Fibroblast of the conjunctiva (primary cell): ENCODE measurements around the gene CRYBA4.

Experiments used
- DNase-seq: peaks from one replicate; pipeline ENCODE4 v3.0.0-alpha.2; 2010; ENCODE audit warnings: low read depth

CRYBA4 gene

DNA sequence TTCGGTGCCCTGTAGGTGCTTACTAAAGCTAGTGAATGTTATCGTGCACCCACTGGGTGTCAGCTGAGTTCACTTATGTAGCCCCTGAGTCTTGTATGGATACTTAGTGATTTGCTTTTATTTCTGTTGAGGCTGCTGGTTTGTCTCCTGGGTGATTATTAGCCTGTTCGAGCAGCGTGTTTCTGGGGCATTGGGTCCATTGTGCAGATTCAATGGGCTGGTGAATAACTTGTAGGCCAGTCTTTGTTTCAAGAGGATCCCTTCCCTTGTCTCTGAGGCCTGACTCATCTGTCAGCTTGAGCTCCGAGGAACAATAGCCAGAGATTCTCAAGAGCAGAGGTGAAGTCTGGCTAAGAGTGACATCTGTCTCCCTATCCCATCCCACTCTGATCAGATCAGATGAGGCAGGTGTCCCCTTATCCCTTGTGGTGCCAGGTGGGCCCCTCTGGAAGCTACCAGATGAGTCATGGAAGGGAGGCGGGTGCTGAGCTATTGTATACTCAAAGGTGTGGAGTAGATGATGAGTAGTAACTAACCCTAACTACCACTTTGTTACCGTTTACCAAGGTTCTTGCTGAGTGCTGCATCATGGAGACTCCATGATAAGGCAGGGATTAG lies 39.3 kb downstream of the CRYBA4 start:
- no peak for DNase-seq

DNA sequence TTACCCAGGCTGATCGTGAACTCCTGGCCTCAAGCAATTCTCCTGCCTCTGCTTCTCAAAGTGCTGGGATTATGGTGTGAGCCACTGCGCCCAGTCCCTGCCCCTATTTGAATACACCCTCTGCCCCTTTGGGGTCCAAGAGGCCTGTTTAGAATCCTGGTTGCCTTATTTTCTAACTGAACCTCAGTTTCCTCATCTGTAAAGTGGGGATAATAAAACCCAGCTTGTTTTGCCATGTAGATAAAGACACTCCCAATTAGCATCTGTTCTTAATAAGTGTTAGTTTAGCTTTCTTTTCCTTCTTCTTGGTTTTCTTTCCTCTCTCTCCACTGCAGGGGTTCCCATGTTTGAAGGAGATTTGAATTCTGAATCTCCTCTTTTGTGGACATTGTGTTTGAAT lies 40.4 kb downstream of the CRYBA4 start:
- no peak for DNase-seq

DNA sequence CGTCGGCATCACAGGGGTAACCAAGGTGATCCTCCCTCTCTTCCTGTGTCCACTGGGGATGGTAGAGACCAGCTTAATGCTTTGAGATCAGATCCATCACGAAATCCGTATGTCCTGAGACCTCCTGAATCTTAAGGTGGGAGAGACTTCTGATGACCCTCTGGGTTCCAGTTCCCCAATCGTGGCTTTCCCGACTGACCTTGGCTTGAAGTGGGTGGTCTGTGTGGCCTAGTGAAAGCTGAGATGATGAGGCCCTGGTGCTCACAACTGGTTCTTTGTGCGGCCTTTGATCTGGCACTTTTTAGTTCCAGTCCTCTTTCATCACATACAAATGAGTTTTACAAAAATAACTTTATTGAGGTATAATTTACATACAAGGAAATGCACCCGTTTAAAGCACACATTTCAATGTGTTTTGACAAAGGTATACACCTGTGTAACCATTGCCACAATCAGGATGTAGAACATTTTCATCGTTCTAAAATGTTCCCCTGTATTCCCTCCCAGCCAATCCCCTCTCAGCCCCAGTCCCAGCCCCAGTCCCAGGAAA lies 41.7 kb downstream of the CRYBA4 start:
- no peak for DNase-seq

DNA sequence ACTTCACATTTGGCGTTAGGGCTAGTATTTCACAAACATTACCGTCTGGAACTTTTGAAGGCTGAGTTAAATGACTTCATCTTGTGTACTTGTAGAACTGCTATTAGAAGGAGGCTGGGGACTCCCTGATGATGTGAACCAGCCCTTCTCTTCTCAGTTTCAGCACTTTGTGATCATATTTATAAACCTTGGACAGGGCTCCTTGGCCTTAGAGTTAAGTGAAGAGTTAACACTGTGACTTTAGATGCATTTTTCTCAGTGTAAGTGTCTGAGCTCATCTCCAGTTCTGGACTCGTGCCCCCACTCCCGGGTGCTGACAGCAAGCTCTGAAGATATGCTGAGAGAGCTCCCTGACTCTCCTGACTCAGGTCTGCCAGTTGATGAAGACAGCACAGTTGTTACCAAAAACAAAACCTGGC lies 44.1 kb downstream of the CRYBA4 start:
- no peak for DNase-seq

DNA sequence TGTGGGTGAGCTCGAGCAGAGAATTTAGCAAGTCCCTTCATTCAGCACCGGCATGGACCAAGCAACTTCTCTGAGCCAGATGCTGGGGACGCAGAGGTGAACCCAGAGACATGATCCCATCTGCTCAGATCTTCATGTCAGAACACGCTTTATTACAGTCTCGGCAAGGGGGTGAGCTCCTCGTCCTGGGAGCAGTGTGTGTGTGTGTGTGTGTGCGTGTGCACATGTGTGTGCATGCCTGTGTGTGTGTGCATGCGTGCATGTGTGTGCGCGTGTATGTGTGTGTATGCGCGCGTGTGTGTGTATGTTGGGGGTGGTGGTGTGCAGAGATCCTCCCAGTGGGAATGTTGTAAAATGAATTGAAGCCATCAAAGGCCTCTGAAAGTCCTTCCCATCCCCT lies 45.4 kb downstream of the CRYBA4 start:
- no peak for DNase-seq

DNA sequence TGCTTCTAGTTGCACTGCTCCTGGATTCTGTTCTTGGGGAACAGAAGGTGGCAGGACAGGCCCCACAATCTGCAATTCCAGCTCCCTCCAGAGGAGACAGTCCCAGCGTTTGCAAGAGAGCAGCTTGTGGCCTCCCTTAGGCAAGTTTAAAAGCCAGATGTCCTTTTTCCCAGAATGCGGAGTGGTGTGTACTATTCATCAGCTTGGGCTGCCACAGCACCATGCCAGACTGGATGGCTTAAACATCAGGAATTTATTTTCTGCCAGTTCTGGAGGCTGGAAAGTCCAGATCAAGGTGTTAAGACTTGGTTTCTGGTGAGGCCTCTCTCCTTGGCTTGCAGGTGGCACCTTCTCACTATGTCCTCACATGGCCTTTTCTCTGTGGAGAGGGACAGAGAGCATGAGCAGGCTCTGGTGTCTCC lies 47.3 kb downstream of the CRYBA4 start:
- DNase-seq: no peak

DNA sequence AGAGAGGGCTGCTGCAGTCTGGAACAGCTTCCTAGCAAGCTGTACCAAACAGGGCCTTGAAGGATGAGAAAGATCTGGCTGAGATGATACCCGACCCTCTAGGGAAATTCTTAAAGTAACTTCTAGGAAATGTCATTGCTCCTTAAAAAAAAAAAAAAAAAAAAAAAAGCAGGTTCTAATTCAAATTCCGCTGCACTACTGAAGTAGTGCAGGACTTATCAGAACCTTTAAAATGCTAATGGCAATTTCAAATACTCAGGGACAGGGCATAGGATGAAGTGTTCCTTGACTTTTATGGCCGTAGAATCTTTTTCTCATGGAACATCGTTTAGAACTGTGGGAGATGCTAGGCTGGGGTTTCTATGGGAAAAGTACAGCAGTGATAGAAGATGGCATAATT lies 48.7 kb downstream of the CRYBA4 start:
- DNase-seq: no peak

DNA sequence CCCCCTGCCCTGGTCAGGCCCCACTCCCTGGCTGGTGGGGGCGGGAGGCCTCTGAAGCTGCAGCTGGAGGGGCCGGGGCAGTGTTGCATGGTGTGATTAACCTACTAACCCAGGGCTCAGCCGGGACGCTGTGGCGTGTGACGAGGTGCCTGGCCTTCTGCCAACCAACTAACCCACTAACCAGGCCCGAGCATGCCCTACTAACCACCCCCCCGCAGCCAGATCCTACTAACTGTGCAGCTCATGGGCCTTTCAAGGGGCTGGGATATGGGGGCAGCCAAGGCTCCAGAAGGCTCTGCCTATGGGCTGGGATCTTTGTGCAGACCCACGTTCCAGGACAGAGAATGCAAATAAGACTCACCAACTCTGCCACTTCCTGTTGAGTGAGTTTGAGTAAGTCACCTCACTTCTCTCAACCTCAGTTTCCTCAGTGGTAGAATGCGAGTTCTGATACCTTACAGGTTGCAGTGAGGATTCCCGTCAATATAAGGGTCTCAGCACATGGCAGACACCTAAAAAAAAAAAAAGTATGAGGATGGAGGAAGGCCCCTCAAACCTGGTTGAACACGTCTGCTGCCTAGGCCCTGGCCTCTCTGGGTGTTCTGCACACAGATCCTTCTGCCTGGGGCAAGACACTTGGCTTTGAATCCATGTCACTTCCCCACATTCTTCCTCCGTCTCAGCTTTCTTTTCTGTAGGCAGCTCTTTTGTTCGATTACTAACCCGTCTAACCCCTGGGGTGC lies 49.7 kb downstream of the CRYBA4 start:
- DNase-seq: no peak

DNA sequence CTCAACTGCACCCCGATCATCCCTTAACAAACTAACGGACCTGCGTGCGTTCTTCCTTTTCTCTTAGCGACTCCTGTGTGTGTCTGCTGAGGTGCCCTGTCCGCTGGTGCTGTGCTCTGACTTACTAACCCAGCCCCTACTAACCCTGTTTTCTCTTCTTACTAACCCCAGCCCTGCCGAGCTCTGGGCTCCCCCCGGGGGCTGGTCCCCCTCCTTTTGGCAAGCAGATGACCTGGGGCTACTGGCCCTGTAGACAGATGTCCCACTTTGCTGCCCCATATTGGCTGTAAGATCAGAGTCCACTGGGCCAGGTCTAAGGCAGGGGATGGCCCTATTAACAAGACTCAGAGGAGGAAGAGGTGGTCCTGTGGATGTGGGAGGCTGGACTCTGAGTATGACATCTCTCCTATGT lies 50.3 kb downstream of the CRYBA4 start:
- DNase-seq: no peak

DNA sequence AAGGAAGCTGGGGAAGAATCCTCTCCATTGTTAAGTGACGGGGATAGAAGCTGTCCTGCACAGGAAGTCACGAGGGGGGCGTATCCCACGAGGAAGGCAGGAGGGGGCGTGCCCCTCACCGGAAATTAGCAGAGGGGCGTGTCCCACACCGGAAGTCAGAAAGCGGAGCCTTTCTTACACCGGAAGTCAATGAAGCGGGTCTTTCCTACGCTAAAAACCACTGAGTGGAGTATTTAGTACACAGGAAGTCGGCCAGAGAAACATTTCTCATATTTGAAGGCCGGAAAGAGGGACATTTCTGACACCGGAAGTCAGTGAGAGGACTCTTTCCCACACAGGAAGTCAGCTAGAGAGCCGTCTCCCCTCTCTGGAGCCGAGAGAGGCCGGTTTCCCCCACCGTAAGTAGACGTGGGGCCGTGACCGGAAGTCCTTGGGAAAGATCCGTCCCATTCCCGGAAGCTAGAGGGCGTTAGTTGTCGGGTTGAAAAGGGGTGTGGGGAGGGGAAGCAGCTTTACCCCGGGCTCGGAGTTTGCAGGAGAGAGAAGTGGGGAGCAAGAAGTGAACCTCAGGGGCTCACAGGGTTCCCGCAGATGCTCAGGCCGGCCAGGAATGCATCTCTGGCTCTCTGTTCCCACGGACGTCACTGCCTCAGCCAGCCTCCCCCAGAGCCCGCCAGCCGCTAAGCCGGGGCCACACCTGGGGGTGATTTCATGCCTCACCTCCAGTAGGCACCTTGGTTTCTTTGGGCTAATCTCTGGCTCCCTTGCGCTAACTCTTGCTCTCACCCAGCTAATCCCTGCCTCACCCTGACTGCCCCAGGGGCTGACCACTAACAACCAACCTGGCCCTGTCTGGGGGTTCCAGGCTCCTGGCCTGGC lies 51.1 kb downstream of the CRYBA4 start:
- DNase-seq: peak; percentile 93

DNA sequence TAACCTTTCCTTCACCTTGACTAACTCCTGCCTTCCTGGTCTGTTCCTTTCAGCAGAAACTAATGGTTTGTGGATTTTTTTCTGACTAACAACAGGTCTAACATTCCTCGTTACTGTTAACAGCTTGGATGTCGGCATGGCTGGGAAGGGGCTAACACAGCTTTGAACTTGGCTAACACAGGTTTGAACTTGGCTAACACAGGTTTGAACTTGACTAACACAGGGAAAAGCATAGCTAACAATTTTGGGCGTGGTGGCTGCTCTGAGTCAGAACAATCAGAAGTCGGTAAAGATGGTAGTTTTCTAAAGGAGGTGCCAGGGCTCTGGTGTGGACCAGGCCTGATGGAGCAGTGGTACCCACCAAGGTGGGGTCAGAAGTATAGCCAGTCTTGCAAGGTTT lies 51.7 kb downstream of the CRYBA4 start:
- no peak for DNase-seq

DNA sequence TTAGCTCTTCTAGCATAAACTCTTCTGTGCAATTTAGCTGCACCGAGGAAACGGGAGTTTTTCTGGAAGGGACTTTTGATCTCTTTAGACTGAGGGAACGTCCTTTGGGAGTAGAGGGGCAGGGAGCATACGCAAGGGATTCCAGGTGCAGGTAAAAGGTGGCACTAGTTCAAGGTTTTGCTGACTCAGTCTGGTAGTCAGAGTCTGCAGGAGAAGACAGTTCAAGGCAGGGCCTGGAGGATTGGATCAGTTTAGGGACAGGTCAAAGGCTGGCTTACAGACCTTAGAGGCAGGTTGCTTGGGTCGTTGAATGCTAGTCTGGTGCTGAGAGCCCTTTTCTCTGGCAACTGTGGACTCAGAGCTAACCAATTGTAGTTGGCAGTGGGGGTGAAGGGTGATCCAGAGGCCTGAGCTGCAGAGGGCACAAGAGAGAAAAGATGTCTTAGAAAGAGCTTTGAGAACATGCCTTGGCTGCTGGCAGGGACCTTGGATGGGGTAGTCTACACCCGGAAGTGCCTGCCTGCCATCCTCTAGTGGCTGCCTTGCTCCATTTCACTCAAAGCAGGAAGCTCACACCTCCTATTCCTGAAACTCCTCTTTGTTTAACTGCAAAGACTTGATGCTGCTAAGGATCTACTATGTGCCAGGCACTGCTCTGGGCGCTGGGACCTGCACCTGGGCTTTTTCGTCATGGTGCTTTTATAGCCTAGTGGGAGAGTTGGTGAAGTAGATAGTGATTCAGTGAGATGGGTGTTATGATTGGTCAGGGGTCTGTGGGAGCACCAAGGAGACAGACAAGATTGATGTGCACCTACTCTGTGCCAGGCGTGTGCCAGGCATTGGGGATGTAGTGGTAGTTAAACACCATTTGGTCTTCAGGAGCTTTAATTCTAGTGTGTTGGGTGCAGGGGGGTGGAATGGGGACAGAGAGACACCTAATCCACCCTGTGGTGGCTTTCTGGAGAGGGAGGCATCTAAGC lies 52.7 kb downstream of the CRYBA4 start:
- DNase-seq: no peak

DNA sequence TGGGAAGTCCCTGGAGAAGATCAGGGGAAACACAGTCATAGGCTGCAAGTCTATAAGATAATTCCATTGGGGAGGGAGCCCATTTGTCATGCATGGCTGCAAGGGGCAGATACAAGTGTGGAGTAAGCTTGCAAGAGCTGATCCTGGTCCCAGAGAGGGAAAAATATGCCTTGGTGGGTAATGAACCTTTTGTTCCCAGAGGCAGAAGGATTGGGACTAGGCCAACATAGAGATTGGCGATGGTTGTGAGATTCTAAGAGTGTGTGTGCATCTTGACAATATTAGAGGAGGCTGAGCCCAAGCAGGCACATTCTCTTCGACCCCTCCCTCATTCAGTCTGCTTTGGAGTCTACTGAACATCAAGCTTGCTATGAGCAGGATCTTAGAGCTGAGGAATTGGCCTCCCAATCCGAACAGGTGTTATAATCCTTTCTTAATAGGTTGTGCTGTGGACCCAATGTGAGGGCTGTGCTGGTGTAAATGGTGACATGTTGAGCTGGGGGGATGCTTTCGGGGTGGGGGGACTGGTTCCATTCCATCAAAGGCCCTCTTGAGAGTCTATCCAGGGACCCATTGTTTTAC lies 54.0 kb downstream of the CRYBA4 start:
- no peak for DNase-seq

DNA sequence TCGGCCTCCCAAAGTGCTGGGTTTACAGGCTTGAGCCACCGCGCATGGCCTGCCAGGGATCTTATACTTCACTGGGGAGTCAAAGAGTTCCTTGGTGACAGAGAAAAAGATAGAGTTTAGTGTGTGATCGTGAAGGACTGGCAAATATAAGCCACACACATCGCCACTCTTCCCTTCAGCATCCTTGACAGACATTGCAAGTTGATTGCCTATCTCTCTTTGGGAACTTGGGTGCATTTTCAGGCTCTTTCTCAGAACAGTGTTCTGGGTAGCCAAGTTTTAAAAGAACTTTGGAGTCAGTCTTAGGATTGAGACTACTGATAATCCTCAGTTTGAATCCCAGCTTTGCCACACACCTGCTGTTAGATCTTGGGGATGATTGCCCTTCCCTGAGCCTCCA lies 55.5 kb downstream of the CRYBA4 start:
- DNase-seq: no peak

DNA sequence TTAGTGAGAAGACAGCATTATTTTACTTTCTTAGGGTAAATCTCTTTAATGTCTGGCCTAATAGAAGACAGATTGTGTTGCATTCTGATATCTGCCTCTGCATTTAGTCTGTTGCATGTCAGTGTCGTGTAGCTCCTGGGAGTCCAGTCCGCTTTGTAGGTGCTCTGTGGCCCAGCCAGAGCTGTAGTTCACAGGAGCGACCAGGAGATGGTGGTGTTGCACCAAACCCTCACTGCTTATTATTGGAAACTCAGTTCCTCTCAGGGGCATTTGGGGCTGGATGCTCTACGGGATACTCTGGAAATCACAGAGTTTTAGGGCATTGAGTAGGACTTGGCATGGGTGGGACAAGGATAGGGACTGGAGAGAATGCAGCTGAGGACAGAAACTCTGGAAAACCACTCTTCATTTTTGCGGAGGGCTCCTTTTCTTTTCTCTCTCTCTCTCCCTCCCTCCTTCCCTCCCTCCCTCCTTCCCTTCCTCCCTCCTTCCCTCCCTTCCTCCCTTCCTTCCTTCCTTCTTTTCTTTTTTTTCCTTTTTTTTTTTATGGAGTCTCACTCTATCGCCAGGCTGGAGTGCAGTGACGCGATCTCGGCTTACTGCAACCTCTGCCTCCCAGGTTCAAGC lies 57.4 kb downstream of the CRYBA4 start:
- DNase-seq: peak; percentile 59
